Measurements from ENCODE around the gene SH2B3. TPM values are rescaled to one million over a fixed set of nuclear protein-coding genes. Genes with fewer than 3 reads are reported as not detected.

Gene SH2B3
- total and polyA plus RNA-seq, 2 of the 13 experiments (the other 11 are each of a cell fraction or from before 2014, with no cell fraction given): 6.8 to 6.9 TPM

GRCh38 chr12:111368788-111369495 lies 36.8 kb upstream of the SH2B3 start, which contains the start of gene PHETA1 (continued):
- no peak for TF ChIP-seq PLSCR1 (CRISPR knock-in tag; IDR thresholded peaks at IDR 0.05; ENCODE audit: borderline replicate concordance)
- TF ChIP-seq PAWR (CRISPR knock-in tag; IDR thresholded peaks at IDR 0.05; ENCODE audit: borderline replicate concordance): no peak
- TF ChIP-seq ZMAT3 (CRISPR knock-in tag; conservative IDR thresholded peaks at IDR 0.05): 0 out of 2 replicates have a peak, but pooled peaks have one; percentile 1
- no peak for TF ChIP-seq DDIT3 (CRISPR knock-in tag; IDR thresholded peaks at IDR 0.05)
- peak; percentile 80 for TF ChIP-seq ZSCAN21 (CRISPR knock-in tag; IDR thresholded peaks at IDR 0.05; ENCODE audit: borderline replicate concordance)
- no peak for TF ChIP-seq ZNF850 (CRISPR knock-in tag; conservative IDR thresholded peaks at IDR 0.05)
- TF ChIP-seq SNAPC5 (CRISPR knock-in tag; IDR thresholded peaks at IDR 0.05; ENCODE audit: borderline replicate concordance): peak; percentile 66; the same call in 1 of the 2 replicates
- TF ChIP-seq PBX2 (CRISPR knock-in tag; IDR thresholded peaks at IDR 0.05): no peak
- TF ChIP-seq ZBTB1 (CRISPR knock-in tag; IDR thresholded peaks at IDR 0.05; ENCODE audit: borderline replicate concordance): no peak
- no peak for TF ChIP-seq ZNF335 (CRISPR knock-in tag; IDR thresholded peaks at IDR 0.05)
- no peak for TF ChIP-seq ZNF691 (CRISPR knock-in tag; IDR thresholded peaks at IDR 0.05; ENCODE audit: borderline replicate concordance, low read depth)
- TF ChIP-seq PHF5A (CRISPR knock-in tag; IDR thresholded peaks at IDR 0.05; ENCODE audit: low read depth, unreplicated experiment): no peak
- no peak for TF ChIP-seq KDM5A (IDR thresholded peaks at IDR 0.05; ENCODE audit: borderline replicate concordance, low read length)
- no peak for TF ChIP-seq ZNF883 (CRISPR knock-in tag; IDR thresholded peaks at IDR 0.05; ENCODE audit: not compliant biosample characterization)
- TF ChIP-seq HDAC2 (CRISPR knock-in tag; IDR thresholded peaks at IDR 0.05): peak; percentile 16; the same call in 1 of the 2 replicates
- TF ChIP-seq KLF9 (CRISPR knock-in tag; IDR thresholded peaks at IDR 0.05; ENCODE audit: low read depth): no peak
- 0 out of 2 replicates have a peak, but pooled peaks have one; percentile 20 for TF ChIP-seq MTA1 (CRISPR knock-in tag; IDR thresholded peaks at IDR 0.05; ENCODE audit: borderline replicate concordance)
- peak in 1 of 2 experiments; percentile 49; a peak in 1 of 4 replicates for TF ChIP-seq HMGXB4 (CRISPR knock-in tag; IDR thresholded peaks at IDR 0.05; ENCODE audit: borderline replicate concordance in 1 of 2, low read depth in 1 of 2)
- TF ChIP-seq E2F1 (CRISPR knock-in tag; IDR thresholded peaks at IDR 0.05): peak; percentile 63; the same call in 1 of the 2 replicates
- no peak for TF ChIP-seq NFIB (CRISPR knock-in tag; IDR thresholded peaks at IDR 0.05; ENCODE audit: borderline replicate concordance)
- no peak for TF ChIP-seq MZF1 (CRISPR knock-in tag; IDR thresholded peaks at IDR 0.05; ENCODE audit: borderline replicate concordance)
- TF ChIP-seq ZNF337 (CRISPR knock-in tag; IDR thresholded peaks at IDR 0.05; ENCODE audit: borderline replicate concordance, low read depth): no peak

Measured in HepG2 (cell line).